ENCODE measurements around the gene IGF1R. TPM values are rescaled to one million over a fixed set of nuclear protein-coding genes. Genes with fewer than 3 reads are reported as not detected.

IGF1R gene
- total and polyA plus RNA-seq, 2 donors (not counting 3 experiments of a cell fraction or from before 2014, with no cell fraction given) = 16.1 to 59.1 TPM

- FAIRE-seq (no peak), DNase-seq (ENCODE audit: low read depth, low spot score) (no peak)
- Histone ChIP-seq H3K4me2 (ENCODE audit: insufficient read depth, low read length) (no peak overlapping the region), H3K9me3 (replicated peaks; ENCODE audit: control insufficient read depth, insufficient read depth, low read length) (no peaks in the 10 kb centered on the region), H3K79me2 (ENCODE audit: control insufficient read depth, insufficient read depth, low read length) (peaks cover 2% of the 10 kb centered on the region), H2AFZ (ENCODE audit: low read depth, low read length) (no peak overlapping the region), H3K36me3 (ENCODE audit: control insufficient read depth in 2 of 2, extremely low read depth in 1 of 2, insufficient read depth in 2 of 2, low read length in 2 of 2) (no peaks in the 10 kb centered on the region), H3K27me3 (ENCODE audit: control insufficient read depth in 2 of 2, insufficient read depth in 2 of 2, low read length in 2 of 2) (no peaks in the 10 kb centered on the region), H3K4me3 (replicated peaks in 1 of 3; ENCODE audit: insufficient read depth in 1 of 3, low read depth in 1 of 3, low read length in 3 of 3) (no peak overlapping the region), H3K9ac (replicated peaks; ENCODE audit: extremely low read depth, insufficient read depth, low read length) (no peak overlapping the region), H3K4me1 (ENCODE audit: control insufficient read depth, extremely low read depth, insufficient read depth, low read length) (peaks cover 17% of the 10 kb centered on the region), H3K9me1 (replicated peaks; ENCODE audit: control insufficient read depth, extremely low read depth, insufficient read depth, low read length) (no peaks in the 10 kb centered on the region), H3K27ac (ENCODE audit: insufficient read depth, low read depth, low read length) (no peak overlapping the region), H4K20me1 (replicated peaks; ENCODE audit: control insufficient read depth, extremely low read depth, insufficient read depth, low read length) (no peaks in the 10 kb centered on the region)
- ChIA-PET POLR2A (no interaction called here), CTCF (interaction anchor here (1.1 to 6.8 kb wide), 3 partner anchors 9 to 366 kb away, joined by 3 to 48 read pairs (median 9); no protein-coding TSS in a partner anchor)
- TF ChIP-seq CTCF (IDR thresholded peaks at IDR 0.05; ENCODE audit: extremely low read depth in 1 of 2, insufficient read depth in 1 of 2, low read depth in 1 of 2, low read length in 2 of 2) (no peak), FOS (IDR thresholded peaks at IDR 0.05; ENCODE audit: borderline replicate concordance, insufficient read depth, low read length) (no peak), POLR2A (IDR thresholded peaks at IDR 0.05; ENCODE audit: low read depth, low read length) (no peak), MYC (IDR thresholded peaks at IDR 0.05; ENCODE audit: low read depth, low read length) (no peak)
- dilution Hi-C loops (cut with MboI; ENCODE audit: extremely low pct_ligation_motif_present, low sequenced_read_pairs) (loop anchor here (25.0 kb wide), 1 partner anchor 223 kb away; no protein-coding TSS in a partner anchor), intact Hi-C loops (cut with micrococcal nuclease) (no loop called here)
- no TSS peak for BruUV-seq (replicated peaks)
These were observed 236.6 kb downstream of the IGF1R start for GRCh38 chr15:98884894-98885293.

DNA sequence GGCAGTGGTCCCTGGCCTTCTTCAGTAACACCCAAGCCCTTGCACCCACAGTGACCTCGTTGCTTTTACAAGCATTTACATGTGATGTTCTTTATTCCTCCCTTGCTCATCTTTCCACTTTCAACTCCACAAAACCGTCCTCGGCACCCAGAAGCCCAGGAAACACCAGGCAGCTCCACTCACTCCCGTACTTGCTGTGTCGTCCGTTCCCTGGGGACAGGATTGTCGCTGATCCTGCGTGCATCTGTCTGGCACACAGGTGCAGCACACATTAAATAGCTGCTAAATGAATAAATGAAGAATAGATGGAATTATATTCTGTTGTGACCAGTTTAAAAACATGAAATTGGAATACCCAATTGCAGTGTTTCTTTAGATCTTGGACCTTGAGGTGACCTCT, 239.6 kb downstream of the IGF1R start:
- POLR2A ChIA-PET = no interaction called here
- dilution Hi-C loops (cut with MboI; ENCODE audit: extremely low pct_ligation_motif_present, low sequenced_read_pairs) = loop anchor here (25.0 kb wide), 1 partner anchor 226 kb away; no protein-coding TSS in a partner anchor
- Histone ChIP-seq H3K27me3 (ENCODE audit: control insufficient read depth in 2 of 2, insufficient read depth in 2 of 2, low read length in 2 of 2) (no peaks in the 10 kb centered on the region), H2AFZ (ENCODE audit: low read depth, low read length) (no peak overlapping the region), H3K27ac (ENCODE audit: insufficient read depth, low read depth, low read length) (no peak overlapping the region), H3K9ac (replicated peaks; ENCODE audit: extremely low read depth, insufficient read depth, low read length) (no peak overlapping the region), H3K4me1 (ENCODE audit: control insufficient read depth, extremely low read depth, insufficient read depth, low read length) (peaks cover 22% of the 10 kb centered on the region), H3K9me1 (replicated peaks; ENCODE audit: control insufficient read depth, extremely low read depth, insufficient read depth, low read length) (no peaks in the 10 kb centered on the region), H3K4me2 (ENCODE audit: insufficient read depth, low read length) (no peak overlapping the region), H3K36me3 (ENCODE audit: control insufficient read depth in 2 of 2, extremely low read depth in 1 of 2, insufficient read depth in 2 of 2, low read length in 2 of 2) (no peaks in the 10 kb centered on the region), H3K4me3 (replicated peaks in 1 of 3; ENCODE audit: insufficient read depth in 1 of 3, low read depth in 1 of 3, low read length in 3 of 3) (no peak overlapping the region), H3K79me2 (ENCODE audit: control insufficient read depth, insufficient read depth, low read length) (no peaks in the 10 kb centered on the region), H4K20me1 (replicated peaks; ENCODE audit: control insufficient read depth, extremely low read depth, insufficient read depth, low read length) (no peaks in the 10 kb centered on the region), H3K9me3 (replicated peaks; ENCODE audit: control insufficient read depth, insufficient read depth, low read length) (no peaks in the 10 kb centered on the region)
- FAIRE-seq = no peak
- BruUV-seq (replicated peaks) = no TSS peak
- CTCF ChIA-PET = interaction anchor here (1.2 kb wide), 1 partner anchor 169 kb away, joined by 5 read pairs; no protein-coding TSS in a partner anchor
- TF ChIP-seq POLR2AphosphoS5 (IDR thresholded peaks at IDR 0.05; ENCODE audit: insufficient read depth, low read depth, low read length) (no peak), FOS (IDR thresholded peaks at IDR 0.05; ENCODE audit: borderline replicate concordance, insufficient read depth, low read length) (no peak), POLR2A (IDR thresholded peaks at IDR 0.05; ENCODE audit: low read depth, low read length) (no peak), GATA2 (IDR thresholded peaks at IDR 0.05; ENCODE audit: insufficient read depth, insufficient read length, low read depth, low read length) (no peak), CTCF (IDR thresholded peaks at IDR 0.05; ENCODE audit: extremely low read depth in 1 of 2, insufficient read depth in 1 of 2, low read depth in 1 of 2, low read length in 2 of 2) (no peak), EZH2 (IDR thresholded peaks at IDR 0.05; ENCODE audit: borderline replicate concordance, low read depth, low read length, severe bottlenecking) (no peak), MYC (IDR thresholded peaks at IDR 0.05; ENCODE audit: low read depth, low read length) (no peak), JUN (IDR thresholded peaks at IDR 0.05; ENCODE audit: borderline replicate concordance, insufficient read depth, insufficient read length, low read depth) (no peak)
- TF ChIP-seq, protein P1, sequence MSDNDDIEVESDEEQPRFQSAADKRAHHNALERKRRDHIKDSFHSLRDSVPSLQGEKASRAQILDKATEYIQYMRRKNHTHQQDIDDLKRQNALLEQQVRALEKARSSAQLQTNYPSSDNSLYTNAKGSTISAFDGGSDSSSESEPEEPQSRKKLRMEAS (IDR thresholded peaks at IDR 0.05; ENCODE audit: insufficient read depth, insufficient read length) = no peak
- intact Hi-C loops (cut with micrococcal nuclease) = no loop called here
- DNase-seq (ENCODE audit: low read depth, low spot score) = no peak
